ENCODE data around the gene KMT2D.

The KMT2D gene

GRCh38 chr12:49021292-49021915 is 39.2 kb downstream of the KMT2D start:
- TF ChIP-seq TAF1 (IDR thresholded peaks at IDR 0.05; ENCODE audit: borderline replicate concordance, low read depth, low read length) (no peak), POLR2A (IDR thresholded peaks at IDR 0.05; ENCODE audit: low read depth, low read length) (no peak), POLR2AphosphoS5 (IDR thresholded peaks at IDR 0.05; ENCODE audit: low read depth, low read length) (no peak)
- DNase-seq (ENCODE audit: insufficient read length) (no peak), FAIRE-seq (no peak)

- DNase-seq (ENCODE audit: insufficient read length) (no peak), FAIRE-seq (no peak)
- TF ChIP-seq POLR2A (IDR thresholded peaks at IDR 0.05; ENCODE audit: low read depth, low read length) (no peak), TAF1 (IDR thresholded peaks at IDR 0.05; ENCODE audit: borderline replicate concordance, low read depth, low read length) (no peak), POLR2AphosphoS5 (IDR thresholded peaks at IDR 0.05; ENCODE audit: low read depth, low read length) (no peak)
These were observed 40.2 kb downstream of the KMT2D start for GRCh38 chr12:49020441-49020840.

- FAIRE-seq (no peak), DNase-seq (ENCODE audit: insufficient read length) (no peak)
- TF ChIP-seq POLR2AphosphoS5 (IDR thresholded peaks at IDR 0.05; ENCODE audit: low read depth, low read length), result no peak
- TF ChIP-seq POLR2A (IDR thresholded peaks at IDR 0.05; ENCODE audit: low read depth, low read length), result no peak
These were observed 40.9 kb downstream of the KMT2D start for GRCh38 chr12:49019443-49020324.

GRCh38 chr12:49019120-49019430 is 41.5 kb downstream of the KMT2D start:
- DNase-seq (ENCODE audit: insufficient read length) (no peak), FAIRE-seq (peak; percentile 30)
- no peak for TF ChIP-seq POLR2A (IDR thresholded peaks at IDR 0.05; ENCODE audit: low read depth, low read length)
- TF ChIP-seq POLR2AphosphoS5 (IDR thresholded peaks at IDR 0.05; ENCODE audit: low read depth, low read length), result no peak
- no peak for TF ChIP-seq TAF1 (IDR thresholded peaks at IDR 0.05; ENCODE audit: borderline replicate concordance, low read depth, low read length)

GRCh38 chr12:49018261-49019119 is 42.1 kb downstream of the KMT2D start, which contains the start of gene PRKAG1:
PRKAG1 (minus strand) TSS chr12:49018776; CDS start chr12:49018740, 36 bp downstream.
- peak; percentile 95 for FAIRE-seq
- TF ChIP-seq TAF1 (IDR thresholded peaks at IDR 0.05; ENCODE audit: borderline replicate concordance, low read depth, low read length) (peak; percentile 94), POLR2A (IDR thresholded peaks at IDR 0.05; ENCODE audit: low read depth, low read length) (peak; percentile 96), POLR2AphosphoS5 (IDR thresholded peaks at IDR 0.05; ENCODE audit: low read depth, low read length) (peak; percentile 92)
- DNase-seq (ENCODE audit: insufficient read length), result peak; percentile 100

GRCh38 chr12:49017891-49018260 is 42.7 kb downstream of the KMT2D start:
- TF ChIP-seq POLR2AphosphoS5 (IDR thresholded peaks at IDR 0.05; ENCODE audit: low read depth, low read length) (no peak), TAF1 (IDR thresholded peaks at IDR 0.05; ENCODE audit: borderline replicate concordance, low read depth, low read length) (no peak), POLR2A (IDR thresholded peaks at IDR 0.05; ENCODE audit: low read depth, low read length) (no peak)
- DNase-seq (ENCODE audit: insufficient read length), result no peak
- FAIRE-seq, result peak; percentile 53

GRCh38 chr12:49015196-49015595 is 45.4 kb downstream of the KMT2D start:
- TF ChIP-seq POLR2A (IDR thresholded peaks at IDR 0.05; ENCODE audit: low read depth, low read length), result no peak
- TF ChIP-seq POLR2AphosphoS5 (IDR thresholded peaks at IDR 0.05; ENCODE audit: low read depth, low read length), result no peak
- TF ChIP-seq TAF1 (IDR thresholded peaks at IDR 0.05; ENCODE audit: borderline replicate concordance, low read depth, low read length), result no peak
- FAIRE-seq (no peak), DNase-seq (ENCODE audit: insufficient read length) (no peak)

GRCh38 chr12:49014547-49014946 is 46.0 kb downstream of the KMT2D start:
- TF ChIP-seq TAF1 (IDR thresholded peaks at IDR 0.05; ENCODE audit: borderline replicate concordance, low read depth, low read length) (no peak), POLR2AphosphoS5 (IDR thresholded peaks at IDR 0.05; ENCODE audit: low read depth, low read length) (no peak), POLR2A (IDR thresholded peaks at IDR 0.05; ENCODE audit: low read depth, low read length) (no peak)
- DNase-seq (ENCODE audit: insufficient read length) (no peak), FAIRE-seq (no peak)

GRCh38 chr12:49013428-49013827 is 47.2 kb downstream of the KMT2D start:
- no peak for TF ChIP-seq TAF1 (IDR thresholded peaks at IDR 0.05; ENCODE audit: borderline replicate concordance, low read depth, low read length)
- TF ChIP-seq POLR2AphosphoS5 (IDR thresholded peaks at IDR 0.05; ENCODE audit: low read depth, low read length), result no peak
- no peak for TF ChIP-seq POLR2A (IDR thresholded peaks at IDR 0.05; ENCODE audit: low read depth, low read length)
- FAIRE-seq (no peak), DNase-seq (ENCODE audit: insufficient read length) (no peak)

GRCh38 chr12:49012739-49013138 is 47.9 kb downstream of the KMT2D start:
- TF ChIP-seq POLR2AphosphoS5 (IDR thresholded peaks at IDR 0.05; ENCODE audit: low read depth, low read length) (no peak), POLR2A (IDR thresholded peaks at IDR 0.05; ENCODE audit: low read depth, low read length) (no peak), TAF1 (IDR thresholded peaks at IDR 0.05; ENCODE audit: borderline replicate concordance, low read depth, low read length) (no peak)
- no peak for FAIRE-seq
- no peak for DNase-seq (ENCODE audit: insufficient read length)

Data from GM12892 (cell line).